Brain microvascular endothelial cell (primary cell): ENCODE results near the gene LILRA5.

Experiments
- DNase-seq: peaks from one replicate; pipeline ENCODE4 v3.0.0-alpha.2; 2020
- H3K27ac ChIP-seq: fragments of 250-450 bp; sonication (Bioruptor Pico); 2 replicates; pipeline ENCODE4 v1.5.1; 2020; ENCODE audit warnings: mild to moderate bottlenecking, moderate library complexity
- H3K27me3 ChIP-seq: fragments of 250-450 bp; sonication (Bioruptor Pico); replicated peaks from 2 replicates; pipeline ENCODE4 v1.5.1; 2020; ENCODE audit warnings: mild to moderate bottlenecking
- H3K36me3 ChIP-seq: fragments of 250-450 bp; sonication (Bioruptor Pico); replicated peaks from 2 replicates; pipeline ENCODE4 v1.5.1; 2020; ENCODE audit warnings: mild to moderate bottlenecking
- H3K4me3 ChIP-seq: 2 replicates; pipeline ENCODE4 v1.5.1; 2011; ENCODE audit warnings: low read depth, mild to moderate bottlenecking, control low read depth, low read length, moderate library complexity
- CTCF ChIP-seq: IDR thresholded peaks from 2 replicates; pipeline ENCODE4 v1.5.1; 2011; ENCODE audit warnings: low read depth, mild to moderate bottlenecking, moderate library complexity, low read length, control low read depth, inconsistent platforms; ENCODE audit errors: missing control alignments
- in situ Hi-C: cut with HindIII; loops from 2 replicates; pipeline ENCODE4 v1.10.0; 2017; ENCODE audit warnings: low sequenced_read_pairs, low pct_ligation_motif_present

Gene LILRA5

GRCh38 chr19:54319892-54320670 lies 7.1 kb upstream of the LILRA5 start:
- no peaks in the 10 kb centered on the region for H3K27me3 ChIP-seq
- no peak overlapping the region for H3K4me3 ChIP-seq
- H3K27ac ChIP-seq: no peak overlapping the region
- in situ Hi-C loops: no loop called here
- DNase-seq: no peak
- no peak for TF ChIP-seq CTCF
- H3K36me3 ChIP-seq: no peaks in the 10 kb centered on the region

DNA sequence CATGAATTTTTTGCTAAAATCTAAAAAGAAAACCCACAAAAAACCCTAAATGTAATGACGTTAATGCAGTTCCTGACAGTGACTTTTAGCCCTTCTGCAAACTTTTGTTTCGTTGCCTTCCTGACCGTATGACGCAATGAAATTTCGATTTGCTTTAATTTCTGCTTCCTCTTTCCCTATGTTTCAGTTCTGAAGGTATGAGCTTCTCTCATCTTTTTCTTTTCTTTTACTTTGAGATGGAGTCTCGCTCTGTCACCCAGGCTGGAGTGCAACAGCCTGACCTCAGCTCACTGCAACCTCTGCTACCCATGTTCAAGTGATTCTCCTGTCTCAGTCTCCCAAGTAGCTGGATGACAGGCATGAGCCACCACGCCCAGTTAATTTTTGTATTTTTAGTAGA lies 6.1 kb upstream of the LILRA5 start:
- DNase-seq: no peak
- Histone ChIP-seq H3K27me3 (no peaks in the 10 kb centered on the region), H3K36me3 (no peaks in the 10 kb centered on the region), H3K4me3 (no peak overlapping the region), H3K27ac (no peak overlapping the region)
- in situ Hi-C loops: no loop called here
- TF ChIP-seq CTCF: no peak

DNA sequence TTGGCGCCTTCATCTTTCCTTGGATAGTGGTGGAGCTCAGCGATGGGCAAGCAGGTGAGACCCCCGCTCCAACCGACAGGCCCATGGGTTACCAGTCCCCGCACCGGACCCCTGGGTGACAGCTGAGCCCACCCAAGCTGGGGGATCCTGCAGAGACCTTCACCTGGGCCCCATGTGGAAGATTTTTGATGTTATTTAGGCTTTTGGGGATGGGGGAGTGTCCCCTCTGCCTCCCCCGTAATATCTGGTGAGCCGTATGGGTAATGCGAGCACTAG lies 4.9 kb upstream of the LILRA5 start:
- no peak for TF ChIP-seq CTCF
- no peak overlapping the region for H3K4me3 ChIP-seq
- in situ Hi-C loops: no loop called here
- H3K36me3 ChIP-seq: no peaks in the 10 kb centered on the region
- H3K27me3 ChIP-seq: no peaks in the 10 kb centered on the region
- no peak for DNase-seq
- H3K27ac ChIP-seq: no peak overlapping the region

DNA sequence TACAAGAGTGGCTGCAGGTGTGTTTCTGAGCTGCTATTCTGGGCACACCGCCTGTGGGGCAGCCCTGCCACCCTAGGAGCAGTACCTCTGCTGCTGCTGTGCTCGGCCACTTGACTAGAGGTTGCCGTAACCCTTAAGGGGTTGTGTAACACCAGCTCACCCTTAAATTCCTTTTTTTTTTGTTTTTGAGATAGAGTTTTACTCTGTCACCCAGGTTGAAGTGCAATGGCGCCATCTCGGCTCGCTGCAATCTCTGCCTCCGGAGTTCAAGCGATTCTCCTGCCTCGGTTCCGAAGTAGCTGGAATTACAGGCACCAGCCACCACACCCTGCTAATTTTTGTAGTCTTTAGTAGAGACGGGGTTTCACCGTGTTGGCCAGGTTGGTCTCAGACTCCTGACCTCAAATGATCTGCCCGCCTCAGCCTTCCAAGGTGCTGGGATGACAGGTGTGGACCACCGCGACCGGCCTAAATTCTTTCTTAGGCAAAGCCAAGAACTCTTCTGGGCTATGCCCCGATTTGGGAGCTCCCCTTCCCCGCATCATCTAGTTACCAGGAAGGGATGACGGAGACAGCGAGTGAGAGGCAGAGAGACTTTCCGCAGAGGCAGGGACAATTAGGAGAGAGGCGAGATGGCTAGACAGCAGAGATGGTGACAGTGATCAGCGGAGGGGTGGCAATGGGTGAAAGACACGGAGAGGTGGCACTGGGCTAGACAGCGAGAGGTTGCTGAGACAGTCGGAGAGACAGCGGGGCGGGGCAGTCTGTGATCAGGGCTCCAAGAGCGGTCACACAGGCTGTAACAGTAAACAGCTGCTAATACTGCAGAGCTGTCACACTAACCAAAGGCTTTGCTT lies 4.4 kb upstream of the LILRA5 start:
- in situ Hi-C loops: no loop called here
- Histone ChIP-seq H3K4me3 (no peak overlapping the region), H3K27ac (no peak overlapping the region), H3K36me3 (no peaks in the 10 kb centered on the region), H3K27me3 (no peaks in the 10 kb centered on the region)
- no peak for DNase-seq
- TF ChIP-seq CTCF: no peak

- DNase-seq: no peak
- no peak for TF ChIP-seq CTCF
- no peak overlapping the region for H3K27ac ChIP-seq
- H3K27me3 ChIP-seq: no peaks in the 10 kb centered on the region
- in situ Hi-C loops: no loop called here
- no peaks in the 10 kb centered on the region for H3K36me3 ChIP-seq
- H3K4me3 ChIP-seq: no peak overlapping the region
These were observed 3.8 kb upstream of the LILRA5 start for GRCh38 chr19:54316746-54317107.
